Endothelial cell of umbilical vein (primary cell): Measurements from ENCODE around the gene PLXND1.

Experiments
- POLR2A ChIP-seq: IDR thresholded peaks from 2 replicates; pipeline ENCODE4 v1.6.1; 2012; ENCODE audit warnings: low read depth, mild to moderate bottlenecking, control low read depth, low read length
- TF ChIP-seq, protein P1 (sequence below), 2 donors: IDR thresholded peaks; 1 replicate in 1 of 2; 2 replicates in 1 of 2; pipeline ENCODE4 v1.5.1; 2011; ENCODE audit warnings: low read length in 2 of 2, mild to moderate bottlenecking in 2 of 2, moderate library complexity in 2 of 2, control low read depth in 1 of 2, inconsistent platforms in 1 of 2, low read depth in 1 of 2; ENCODE audit not compliant: insufficient read depth in 1 of 2; ENCODE audit errors: extremely low read depth in 1 of 2

DNA sequence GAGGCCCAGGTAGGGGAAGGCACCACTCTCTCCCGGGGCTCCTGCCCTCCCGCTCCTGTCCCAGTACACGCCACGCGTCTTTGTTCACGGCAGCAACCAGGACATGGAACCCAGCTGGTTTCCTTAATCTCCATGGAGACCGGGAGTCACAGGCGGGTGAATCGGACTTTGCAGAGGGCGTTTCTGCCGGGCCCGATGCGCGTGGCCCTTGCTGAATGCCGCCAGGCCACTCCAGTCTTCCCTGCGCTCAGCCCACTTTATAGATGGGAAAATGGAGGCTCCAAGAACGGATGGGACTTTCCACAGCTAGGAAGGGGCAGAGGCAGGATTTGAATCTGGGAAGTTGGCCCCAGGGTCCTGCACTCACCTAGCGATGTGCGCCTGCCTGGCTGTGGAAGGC lies 7.4 kb downstream of the PLXND1 start:
- TF ChIP-seq, protein P1, sequence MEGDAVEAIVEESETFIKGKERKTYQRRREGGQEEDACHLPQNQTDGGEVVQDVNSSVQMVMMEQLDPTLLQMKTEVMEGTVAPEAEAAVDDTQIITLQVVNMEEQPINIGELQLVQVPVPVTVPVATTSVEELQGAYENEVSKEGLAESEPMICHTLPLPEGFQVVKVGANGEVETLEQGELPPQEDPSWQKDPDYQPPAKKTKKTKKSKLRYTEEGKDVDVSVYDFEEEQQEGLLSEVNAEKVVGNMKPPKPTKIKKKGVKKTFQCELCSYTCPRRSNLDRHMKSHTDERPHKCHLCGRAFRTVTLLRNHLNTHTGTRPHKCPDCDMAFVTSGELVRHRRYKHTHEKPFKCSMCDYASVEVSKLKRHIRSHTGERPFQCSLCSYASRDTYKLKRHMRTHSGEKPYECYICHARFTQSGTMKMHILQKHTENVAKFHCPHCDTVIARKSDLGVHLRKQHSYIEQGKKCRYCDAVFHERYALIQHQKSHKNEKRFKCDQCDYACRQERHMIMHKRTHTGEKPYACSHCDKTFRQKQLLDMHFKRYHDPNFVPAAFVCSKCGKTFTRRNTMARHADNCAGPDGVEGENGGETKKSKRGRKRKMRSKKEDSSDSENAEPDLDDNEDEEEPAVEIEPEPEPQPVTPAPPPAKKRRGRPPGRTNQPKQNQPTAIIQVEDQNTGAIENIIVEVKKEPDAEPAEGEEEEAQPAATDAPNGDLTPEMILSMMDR (IDR thresholded peaks at IDR 0.05; ENCODE audit: extremely low read depth in 1 of 2, insufficient read depth in 1 of 2, low read depth in 1 of 2, low read length in 2 of 2) = no peak
- no peak for TF ChIP-seq POLR2A
